ENCODE measurements around the gene ATXN7L2.

The ATXN7L2 gene

GRCh38 chr1:109527098-109527811 is 43.5 kb downstream of the ATXN7L2 start:
- no peak for DNase-seq (ENCODE audit: low read depth in 2 of 3, low spot score in 2 of 3)

DNA sequence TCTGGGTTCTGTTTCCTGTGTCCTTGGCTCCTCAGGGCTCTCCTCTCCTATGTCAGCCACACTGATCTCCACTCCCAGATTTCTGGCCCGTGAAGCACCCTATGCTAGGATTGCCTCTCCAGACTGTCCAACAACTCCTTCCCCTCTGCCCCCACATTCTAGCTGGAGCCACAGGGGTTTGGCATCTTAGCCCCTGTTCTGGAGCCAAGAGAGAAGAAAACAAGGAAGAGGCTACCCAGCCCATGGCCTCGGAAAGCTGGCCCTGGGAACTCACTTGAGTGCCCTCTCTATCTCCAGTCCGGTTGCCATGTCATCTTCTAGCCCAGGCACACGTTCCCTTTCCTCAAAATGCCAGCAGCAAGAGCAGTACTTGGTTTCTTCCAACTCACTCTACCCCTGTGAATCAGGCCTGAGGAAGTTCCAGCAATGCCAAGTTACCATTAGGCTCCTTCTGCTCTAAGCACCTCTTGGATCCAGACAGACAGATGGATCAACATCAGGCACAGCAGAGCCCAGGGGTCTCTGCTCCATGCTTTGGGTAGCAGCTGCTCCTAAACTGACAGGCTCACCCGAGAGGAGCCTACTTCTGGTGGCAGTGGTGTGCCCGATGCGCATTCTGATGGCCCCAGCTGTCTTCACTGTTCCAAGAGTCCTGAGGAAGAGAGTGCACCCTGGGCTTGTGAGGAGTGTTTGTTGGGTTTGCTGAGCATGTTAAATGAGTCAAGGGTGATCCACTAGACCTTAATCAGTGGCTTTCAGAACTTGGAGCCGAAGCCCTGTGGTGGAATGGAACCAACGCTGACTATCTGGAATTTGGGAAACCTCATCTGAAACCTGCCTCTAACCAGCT is 44.4 kb downstream of the ATXN7L2 start:
- DNase-seq (ENCODE audit: low read depth in 2 of 3, low spot score in 2 of 3), result no peak

- no peak for DNase-seq (ENCODE audit: low read depth in 2 of 3, low spot score in 2 of 3)
These were observed 45.0 kb downstream of the ATXN7L2 start for GRCh38 chr1:109528712-109529111.

- DNase-seq (ENCODE audit: low read depth in 2 of 3, low spot score in 2 of 3), result no peak
These were observed 46.3 kb downstream of the ATXN7L2 start for GRCh38 chr1:109529881-109530456.

GRCh38 chr1:109530457-109531087 is 46.9 kb downstream of the ATXN7L2 start:
- DNase-seq (ENCODE audit: low read depth in 2 of 3, low spot score in 2 of 3), result no peak

GRCh38 chr1:109531380-109531779 is 47.7 kb downstream of the ATXN7L2 start:
- no peak for DNase-seq (ENCODE audit: low read depth in 2 of 3, low spot score in 2 of 3)

GRCh38 chr1:109531826-109532364 is 48.2 kb downstream of the ATXN7L2 start:
- no peak for DNase-seq (ENCODE audit: low read depth in 2 of 3, low spot score in 2 of 3)

- peak; percentile 71 to 97 (median 93) for DNase-seq (ENCODE audit: low read depth in 2 of 3, low spot score in 2 of 3)
These were observed 48.8 kb downstream of the ATXN7L2 start for GRCh38 chr1:109532365-109533136.

GRCh38 chr1:109534307-109534858 is 50.7 kb downstream of the ATXN7L2 start:
- no peak for DNase-seq (ENCODE audit: low read depth in 2 of 3, low spot score in 2 of 3)

GRCh38 chr1:109535481-109535880 is 51.8 kb downstream of the ATXN7L2 start:
- DNase-seq (ENCODE audit: low read depth in 2 of 3, low spot score in 2 of 3), result no peak

GRCh38 chr1:109535971-109536491 is 52.3 kb downstream of the ATXN7L2 start:
- no peak for DNase-seq (ENCODE audit: low read depth in 2 of 3, low spot score in 2 of 3)

DNA sequence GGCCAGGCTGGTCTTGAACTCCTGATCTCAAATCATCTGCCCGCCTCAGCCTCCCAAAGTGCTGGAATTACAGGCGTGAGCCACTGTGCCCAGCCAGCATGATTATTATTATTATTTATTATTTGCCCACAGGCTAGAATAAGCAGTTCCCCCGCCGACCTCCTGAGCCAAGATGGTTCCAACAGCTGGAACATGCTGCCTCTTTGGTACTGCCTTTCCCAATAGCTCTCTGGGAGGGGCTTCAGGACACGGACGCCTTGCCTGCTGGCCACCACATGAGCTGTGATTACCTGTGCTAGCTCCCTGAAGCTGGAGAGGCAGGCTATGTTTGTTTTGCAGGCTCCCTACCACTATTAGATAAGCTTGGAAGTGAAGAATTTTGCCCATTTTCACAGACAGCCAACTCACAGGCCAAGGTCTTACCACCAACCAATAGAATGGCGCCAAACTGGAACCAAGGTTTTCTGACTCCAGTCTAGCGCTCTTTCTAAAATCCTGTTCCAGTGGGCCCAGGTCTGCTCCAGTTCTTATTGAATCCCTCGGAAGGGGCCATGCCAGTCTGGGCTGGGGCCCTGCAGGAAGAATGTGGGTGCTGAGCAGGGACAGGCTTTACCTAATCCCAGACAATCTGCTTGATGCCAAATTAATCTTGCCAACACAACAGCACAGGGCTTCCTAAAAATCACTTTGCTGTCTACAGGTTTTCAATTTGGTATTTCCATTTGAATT is 53.9 kb downstream of the ATXN7L2 start:
- DNase-seq (ENCODE audit: low read depth in 2 of 3, low spot score in 2 of 3), result no peak

DNA sequence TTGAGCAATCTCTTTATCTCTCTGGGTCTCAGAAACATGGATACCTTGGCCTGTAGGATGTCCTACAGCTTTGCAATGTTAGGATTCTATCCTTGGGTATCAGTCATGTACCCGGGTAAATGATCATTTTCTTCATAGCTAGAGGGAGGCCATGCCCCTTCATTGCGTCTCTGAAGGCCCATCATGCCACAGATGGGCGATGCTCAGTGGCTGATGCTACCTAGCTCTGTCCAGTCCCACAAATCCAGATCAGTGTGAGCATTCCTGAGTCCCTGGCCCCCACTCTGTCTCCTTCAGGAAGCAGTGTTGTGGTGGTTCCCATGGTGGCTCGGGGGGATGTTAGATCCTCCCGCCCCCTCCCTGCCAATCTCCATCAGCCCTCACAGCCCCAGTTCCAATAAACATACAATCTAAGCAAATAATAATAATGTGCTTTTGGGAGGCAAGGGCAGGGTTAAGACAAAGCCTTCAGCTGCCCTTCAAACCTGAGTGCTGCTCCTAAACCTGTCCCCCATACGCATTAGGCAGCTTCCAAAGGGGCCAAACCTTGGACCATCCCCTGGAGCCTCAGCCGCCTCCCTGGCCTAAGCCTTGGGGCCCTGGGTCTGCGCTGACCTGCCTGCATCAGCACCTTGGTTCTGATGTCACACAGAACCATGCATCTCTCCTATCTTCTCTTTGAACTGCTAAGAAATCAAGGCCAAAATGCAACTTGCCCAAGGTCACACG is 55.3 kb downstream of the ATXN7L2 start:
- DNase-seq (ENCODE audit: low read depth in 2 of 3, low spot score in 2 of 3), result no peak

DNA sequence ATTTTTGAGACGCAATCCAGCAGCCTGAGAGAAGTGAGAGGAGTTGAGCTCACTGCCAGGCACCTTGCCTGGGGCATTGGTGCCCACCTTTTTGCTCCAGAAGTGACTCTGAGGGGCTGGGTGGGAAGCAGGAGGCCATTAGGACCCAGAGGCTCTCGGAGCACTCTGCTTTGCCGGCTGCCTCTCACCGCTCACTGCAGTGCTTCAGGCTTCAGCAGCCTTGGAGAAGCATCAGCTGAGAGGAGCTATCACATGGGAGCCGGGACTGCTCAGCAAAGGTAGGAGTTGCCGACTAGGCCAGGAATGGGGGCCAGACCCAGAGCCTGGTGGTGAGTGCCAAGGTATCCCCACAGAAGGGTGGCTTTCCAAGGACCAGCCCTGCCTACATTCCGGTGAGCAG is 56.0 kb downstream of the ATXN7L2 start, which contains the start of gene GPR61:
GPR61 (plus strand) TSS at position 197 of the 400 bp plus-strand sequence. CDS start 3,151 bp downstream, outside the sequence.
- DNase-seq (ENCODE audit: low read depth in 2 of 3, low spot score in 2 of 3), result no peak

GRCh38 chr1:109541102-109541501 is 57.4 kb downstream of the ATXN7L2 start:
- DNase-seq (ENCODE audit: low read depth in 2 of 3, low spot score in 2 of 3), result no peak
